ENCODE measurements around the gene SPINDOC. TPM values are rescaled to one million over a fixed set of nuclear protein-coding genes. Genes with fewer than 3 reads are reported as not detected.

SPINDOC gene
- total and polyA plus RNA-seq, 9 of the 15 experiments (the other 6 are each of a cell fraction or from before 2014, with no cell fraction given), result 0.70 to 36.3 (median 19.6) TPM

GRCh38 chr11:63769042-63769713, 44.1 kb upstream of the SPINDOC start (continued):
- TF ChIP-seq CREB3 (tag; conservative IDR thresholded peaks at IDR 0.05; ENCODE audit: low read depth) (no peak), ZNF217 (CRISPR knock-in tag; IDR thresholded peaks at IDR 0.05) (no peak), TRIM24 (IDR thresholded peaks at IDR 0.05) (no peak), ZNF444 (CRISPR knock-in tag; IDR thresholded peaks at IDR 0.05) (no peak), HDAC2 (IDR thresholded peaks at IDR 0.05) (no peak), POLR2AphosphoS5 (IDR thresholded peaks at IDR 0.05; ENCODE audit: control insufficient read depth, insufficient read depth, low read depth, low read length) (0 out of 2 replicates have a peak, but pooled peaks have one; percentile 22), SIN3A (IDR thresholded peaks at IDR 0.05; ENCODE audit: borderline replicate concordance in 2 of 2, control insufficient read depth in 1 of 2, low read depth in 2 of 2, low read length in 2 of 2) (no peak; a peak in 2 of 4 replicates), SAP30 (IDR thresholded peaks at IDR 0.05; ENCODE audit: borderline replicate concordance, insufficient read depth, low read depth, low read length, poor library complexity, severe bottlenecking) (no peak), ZFP91 (CRISPR knock-in tag; IDR thresholded peaks at IDR 0.05) (no peak), STAT5A (IDR thresholded peaks at IDR 0.05; ENCODE audit: borderline replicate concordance, low read length) (no peak), E2F4 (CRISPR knock-in tag; IDR thresholded peaks at IDR 0.05; ENCODE audit: low read depth) (no peak), ETV6 (IDR thresholded peaks at IDR 0.05; ENCODE audit: borderline replicate concordance in 1 of 2, low read depth in 2 of 2, low read length in 1 of 2) (no peak), ETV6 (CRISPR knock-in tag; IDR thresholded peaks at IDR 0.05; ENCODE audit: borderline replicate concordance) (no peak), NKRF (IDR thresholded peaks at IDR 0.05; ENCODE audit: borderline replicate concordance) (no peak), ZNF277 (CRISPR knock-in tag; IDR thresholded peaks at IDR 0.05; ENCODE audit: borderline replicate concordance) (no peak), ZNF175 (CRISPR knock-in tag; IDR thresholded peaks at IDR 0.05; ENCODE audit: low read depth) (no peak), ZNF644 (tag; IDR thresholded peaks at IDR 0.05; ENCODE audit: low read depth) (no peak), HOXB6 (CRISPR knock-in tag; IDR thresholded peaks at IDR 0.05; ENCODE audit: borderline replicate concordance) (no peak)

Data from K562 (cell line).